Neural cell (in vitro differentiated cells): ENCODE measurements around the gene NOC4L. TPM values are rescaled to one million over a fixed set of nuclear protein-coding genes. Genes with fewer than 3 reads are reported as not detected.

Experiments
- H2AFZ ChIP-seq: fragments of 200-600, 300-800 bp; sonication (generic), shearing (Covaris generic); 2 replicates; pipeline ENCODE4 v1.6.0; 2014; ENCODE audit warnings: low read depth, mild to moderate bottlenecking, antibody characterized with exemption, low read length, moderate library complexity
- H3F3A ChIP-seq: fragments of 200-600 bp; shearing (Covaris generic); 2 replicates; pipeline ENCODE4 v1.6.1; 2016; ENCODE audit warnings: mild to moderate bottlenecking, moderate library complexity, mixed read lengths, antibody characterized with exemption, low read length; ENCODE audit not compliant: insufficient read depth, poor library complexity, severe bottlenecking
- H3K27ac ChIP-seq: fragments of 200-600, 300-800 bp; sonication (generic), shearing (Covaris generic); 2 replicates; pipeline ENCODE4 v1.5.1; 2014; ENCODE audit warnings: mild to moderate bottlenecking, low read length, moderate library complexity
- H3K27me3 ChIP-seq: fragments of 300-800, 200-600 bp; sonication (generic), shearing (Covaris generic); 2 replicates; pipeline ENCODE4 v1.6.0; 2014; ENCODE audit warnings: mild to moderate bottlenecking, low read depth, low read length, moderate library complexity; ENCODE audit not compliant: insufficient read depth
- H3K36me3 ChIP-seq: fragments of 300-800, 200-600 bp; sonication (generic), shearing (Covaris generic); 2 replicates; pipeline ENCODE4 v1.5.1; 2014; ENCODE audit warnings: mild to moderate bottlenecking, antibody characterized with exemption, low read length, moderate library complexity; ENCODE audit not compliant: insufficient read depth
- H3K4me2 ChIP-seq: fragments of 300-800, 200-600 bp; sonication (generic), shearing (Covaris generic); 2 replicates; pipeline ENCODE4 v1.6.0; 2014; ENCODE audit warnings: mild to moderate bottlenecking, low read length
- H3K4me3 ChIP-seq: fragments of 300-800, 200-600 bp; sonication (generic), shearing (Covaris generic); 2 replicates; pipeline ENCODE4 v1.5.1; 2014; ENCODE audit warnings: mild to moderate bottlenecking, low read length, moderate library complexity
- H3K79me2 ChIP-seq: fragments of 200-600 bp; shearing (Covaris generic); replicated peaks from 2 replicates; pipeline ENCODE4 v1.6.0; 2014; ENCODE audit warnings: mild to moderate bottlenecking, low read length, moderate library complexity; ENCODE audit not compliant: insufficient read depth
- H3K9ac ChIP-seq: fragments of 300-800, 200-600 bp; sonication (generic), shearing (Covaris generic); 2 replicates; pipeline ENCODE4 v1.6.1; 2016; ENCODE audit warnings: mild to moderate bottlenecking, low read length, mixed read lengths
- H3K9me2 ChIP-seq: fragments of 200-600 bp; shearing (Covaris generic); 2 replicates; pipeline ENCODE4 v1.6.1; 2016; ENCODE audit warnings: mild to moderate bottlenecking, low read length, mixed read lengths; ENCODE audit not compliant: insufficient read depth
- H3K9me3 ChIP-seq: fragments of 200-600, 300-800 bp; sonication (generic), shearing (Covaris generic); 2 replicates; pipeline ENCODE4 v1.6.1; 2016; ENCODE audit warnings: mild to moderate bottlenecking, mixed run types, low read length, moderate library complexity, mixed read lengths
- H4K20me1 ChIP-seq: fragments of 200-600 bp; shearing (Covaris generic); 2 replicates; pipeline ENCODE4 v1.6.1; 2016; ENCODE audit warnings: mild to moderate bottlenecking, mixed run types; ENCODE audit not compliant: insufficient read depth
- CTCF ChIP-seq: fragments of 450-650 bp; IDR thresholded peaks from 2 replicates; pipeline ENCODE4 v1.5.1; 2014; ENCODE audit warnings: antibody characterized with exemption, mild to moderate bottlenecking, moderate library complexity; ENCODE audit not compliant: poor library complexity, severe bottlenecking
- EP300 ChIP-seq: fragments of 450-650 bp; conservative IDR thresholded peaks from 2 replicates; pipeline ENCODE4 v1.6.1; 2014; ENCODE audit warnings: antibody characterized with exemption, mild to moderate bottlenecking, moderate library complexity; ENCODE audit not compliant: poor library complexity, severe bottlenecking
- EZH2 ChIP-seq: fragments of 200-600, 300-800 bp; shearing (Covaris generic), sonication (generic); IDR thresholded peaks from 2 replicates; pipeline ENCODE4 v1.6.1; 2014; ENCODE audit warnings: antibody characterized with exemption, low read length, borderline replicate concordance, mild to moderate bottlenecking; ENCODE audit not compliant: insufficient read depth, poor library complexity, severe bottlenecking
- MXI1 ChIP-seq: fragments of 450-650 bp; conservative IDR thresholded peaks from 2 replicates; pipeline ENCODE4 v1.6.1; 2014; ENCODE audit warnings: antibody characterized with exemption, mild to moderate bottlenecking; ENCODE audit not compliant: poor library complexity, severe bottlenecking
- POLR2AphosphoS5 ChIP-seq: IDR thresholded peaks from 2 replicates; pipeline ENCODE4 v1.6.1; 2012
- RAD21 ChIP-seq: fragments of 450-650 bp; conservative IDR thresholded peaks from 2 replicates; pipeline ENCODE4 v1.6.1; 2014; ENCODE audit warnings: antibody characterized with exemption, mild to moderate bottlenecking, moderate library complexity
- REST ChIP-seq: IDR thresholded peaks from 2 replicates; pipeline ENCODE4 v1.6.1; 2012; ENCODE audit warnings: borderline replicate concordance
- SMC3 ChIP-seq: fragments of 450-650 bp; conservative IDR thresholded peaks from 2 replicates; pipeline ENCODE4 v1.6.1; 2014; ENCODE audit warnings: antibody characterized with exemption, mild to moderate bottlenecking, moderate library complexity; ENCODE audit not compliant: poor library complexity
- TAF1 ChIP-seq: IDR thresholded peaks from 2 replicates; pipeline ENCODE4 v1.6.1; 2012; ENCODE audit warnings: low read depth
- polyA plus RNA-seq: library from polyadenylated mRNA; depleted of rRNA; stranded (reverse); fragments of >200 nt; gene quantifications from 2 replicates; pipeline ENCODE4 v1.2.3, GENCODE V29; 2014

Gene NOC4L
- polyA plus RNA-seq, 1 donor from 2014 or later = 26.9 TPM

- no peaks in the 10 kb centered on the region for H3K79me2 ChIP-seq
- no peaks in the 10 kb centered on the region for H3K27me3 ChIP-seq
- H3K9ac ChIP-seq = no peak overlapping the region
- TF ChIP-seq REST (no peak), EP300 (no peak), RAD21 (no peak), CTCF (no peak), SMC3 (no peak), POLR2AphosphoS5 (no peak), TAF1 (no peak)
- H3K9me3 ChIP-seq = no peaks in the 10 kb centered on the region
- H2AFZ ChIP-seq = no peak overlapping the region
- H3F3A ChIP-seq = no peaks in the 10 kb centered on the region
- no peak overlapping the region for H3K27ac ChIP-seq
- H3K4me3 ChIP-seq = no peak overlapping the region
- H4K20me1 ChIP-seq = no peaks in the 10 kb centered on the region
- no peak overlapping the region for H3K4me2 ChIP-seq
- no peaks in the 10 kb centered on the region for H3K36me3 ChIP-seq
- no peaks in the 10 kb centered on the region for H3K9me2 ChIP-seq
Measured at GRCh38 chr12:132178801-132179401, 34.6 kb downstream of the NOC4L start.

- Histone ChIP-seq H3K27ac (no peak overlapping the region), H3K4me2 (no peak overlapping the region), H3K27me3 (no peaks in the 10 kb centered on the region), H4K20me1 (no peaks in the 10 kb centered on the region), H3K79me2 (no peaks in the 10 kb centered on the region), H3K4me3 (no peak overlapping the region), H3K36me3 (no peaks in the 10 kb centered on the region), H2AFZ (no peak overlapping the region), H3K9me3 (no peaks in the 10 kb centered on the region), H3F3A (no peaks in the 10 kb centered on the region), H3K9ac (no peak overlapping the region), H3K9me2 (no peaks in the 10 kb centered on the region)
- TF ChIP-seq RAD21 (no peak), EP300 (no peak), REST (no peak), EZH2 (no peak), CTCF (no peak), MXI1 (no peak), POLR2AphosphoS5 (no peak), TAF1 (no peak), SMC3 (no peak)
Measured at GRCh38 chr12:132179431-132180362, 35.4 kb downstream of the NOC4L start.
